Regular cardiac myocyte (primary cell): ENCODE data around the gene LRMDA. TPM values are rescaled to one million over a fixed set of nuclear protein-coding genes. Genes with fewer than 3 reads are reported as not detected.

Source experiments
- total RNA-seq: library from RNA; depleted of rRNA; stranded (reverse); fragments of >200 nt; gene quantifications from 2 replicates; pipeline ENCODE4 v1.2.3, GENCODE V29; 2014

Gene LRMDA
- 0.38 and 2.0 TPM in 2 replicates for total RNA-seq

DNA sequence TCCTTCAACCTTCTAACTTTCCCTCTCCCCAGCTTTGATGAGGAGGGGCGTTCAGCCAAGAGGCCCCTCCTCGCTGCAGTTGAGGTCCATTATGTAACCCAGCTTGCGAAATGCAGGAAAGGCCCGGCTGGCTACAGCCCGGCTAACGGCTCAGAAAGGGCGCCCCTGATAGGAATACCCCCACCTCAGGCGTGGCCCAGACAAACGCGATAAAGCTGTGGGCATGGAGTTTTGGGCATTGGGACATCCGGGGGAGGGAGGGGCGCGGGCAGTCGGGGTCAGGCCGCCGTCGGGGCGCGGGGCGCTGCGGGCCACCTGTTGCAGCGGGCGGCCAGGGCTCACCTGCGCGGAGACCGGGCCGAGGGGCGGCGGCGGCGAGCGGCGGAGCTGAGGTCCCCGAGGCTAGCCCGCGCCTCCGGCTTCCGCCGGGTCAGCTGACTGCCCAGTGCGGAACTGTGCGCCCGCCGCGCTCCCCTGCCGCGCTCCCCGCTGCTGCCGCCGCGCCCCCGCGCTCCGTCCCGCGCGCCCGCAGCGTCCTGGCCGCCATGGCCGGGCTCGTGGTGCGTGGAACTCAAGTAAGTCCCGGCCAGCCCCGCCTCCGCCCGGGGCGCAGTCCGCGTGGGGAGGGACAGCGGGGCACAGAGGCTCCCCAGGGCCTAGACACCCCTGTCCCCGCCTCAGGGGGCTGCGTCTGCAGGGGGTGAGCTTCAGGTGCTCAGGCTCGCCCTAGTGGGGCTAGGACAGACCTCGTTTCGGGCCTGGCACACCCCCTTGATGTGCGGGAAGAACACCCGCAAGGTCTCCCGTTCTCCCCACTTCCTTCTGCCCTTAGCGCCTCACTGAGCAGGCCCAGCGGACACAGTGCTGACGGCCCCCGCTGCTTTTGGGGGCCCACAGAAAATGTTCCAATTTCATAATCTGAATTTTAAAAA lies at the start of gene LRMDA:
Gene LRMDA, plus strand, starts transcription at position 445 of the 932 bp plus-strand sequence.

GRCh38 chr10:75401569-75402485 lies 29.6 kb upstream of the LRMDA start, which contains the start of gene ZNF503:
TSS of gene ZNF503 (minus strand) at chr10:75401764. CDS start at chr10:75401419, 345 bp downstream.

Other genes with a start within 250 kb of the LRMDA start
- gene VDAC2, start 220.8 kb upstream of the LRMDA start, total RNA-seq, result 165 and 223 TPM in 2 replicates
- 4.2 and 5.9 TPM in 2 replicates for gene COMTD1, start 195.7 kb upstream of the LRMDA start, total RNA-seq
- 2.7 and 3.7 TPM in 2 replicates for gene ZNF503, start 29.9 kb upstream of the LRMDA start, total RNA-seq